Measurements from ENCODE around the gene SLC35F3. TPM values are rescaled to one million over a fixed set of nuclear protein-coding genes. Genes with fewer than 3 reads are reported as not detected.
"Not testable (repeated sequence)": the region's sequence is repeated elsewhere in the genome, so short reads cannot be mapped to it uniquely, and the experiment has no call there.

The SLC35F3 gene
- polyA plus RNA-seq, 4 donors = 0.07 to 0.46 TPM; not detected in 2

DNA sequence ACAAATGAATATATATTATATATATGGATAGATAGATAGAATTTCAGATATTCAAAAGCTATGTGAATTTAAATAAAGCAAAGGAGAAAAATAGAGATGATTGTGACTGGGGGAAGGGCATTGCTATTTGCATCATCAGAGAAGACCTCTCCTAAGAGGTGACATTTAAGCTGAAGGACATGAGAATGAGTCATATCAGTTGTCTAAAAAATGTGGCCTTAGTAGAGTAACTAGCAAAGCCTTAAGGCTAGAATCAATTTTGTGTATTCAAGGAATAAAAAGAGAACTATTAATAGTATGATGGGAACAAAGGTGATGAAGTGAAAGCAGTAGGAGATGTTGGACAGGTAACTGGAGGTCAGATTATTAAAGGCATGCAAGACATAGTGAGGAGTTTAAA is 34.8 kb upstream of the SLC35F3 start:
- FAIRE-seq = no peak
- Histone ChIP-seq H3K27ac (ENCODE audit: low read depth in 1 of 3, low read length in 2 of 3) (no peak overlapping the region), H3K4me1 (ENCODE audit: control insufficient read depth in 3 of 3, insufficient read depth in 2 of 3, low read depth in 1 of 3, low read length in 2 of 3) (no peaks in the 10 kb centered on the region), H3K27me3 (ENCODE audit: control insufficient read depth in 3 of 3, insufficient read depth in 3 of 3, low read length in 3 of 3) (no peaks in the 10 kb centered on the region), H3K36me3 (ENCODE audit: control insufficient read depth in 3 of 3, insufficient read depth in 2 of 3, low read depth in 1 of 3, low read length in 3 of 3) (no peaks in the 10 kb centered on the region), H3K4me3 (ENCODE audit: low read depth in 1 of 3, low read length in 3 of 3) (no peak overlapping the region), H3K9me3 (ENCODE audit: control insufficient read depth in 2 of 2, insufficient read depth in 1 of 2, low read depth in 1 of 2, low read length in 1 of 2) (peaks cover 0 to 10% of the 10 kb centered on the region in 2 donors)
- DNase-seq = no peak

DNA sequence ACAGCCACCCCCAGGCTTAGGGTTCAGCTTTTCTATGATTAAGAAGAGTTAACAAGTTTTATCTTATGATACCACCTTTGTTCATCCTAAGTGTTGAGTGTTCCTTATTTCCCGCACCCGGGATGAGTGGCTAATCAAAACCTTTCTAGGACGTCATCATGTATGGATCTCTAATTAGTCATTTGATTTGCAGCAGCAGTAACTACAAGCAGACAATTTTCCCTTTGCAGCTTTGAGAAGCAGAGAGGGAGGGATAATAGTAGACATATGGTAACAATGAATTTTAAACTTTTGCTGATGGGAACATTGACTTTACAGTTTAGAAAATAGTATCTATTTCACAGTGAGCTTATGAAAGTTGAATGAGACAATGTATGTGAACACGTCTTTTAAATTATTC is 30.8 kb upstream of the SLC35F3 start:
- Histone ChIP-seq H3K36me3 (ENCODE audit: control insufficient read depth in 3 of 3, insufficient read depth in 2 of 3, low read depth in 1 of 3, low read length in 3 of 3) (no peaks in the 10 kb centered on the region), H3K4me1 (ENCODE audit: control insufficient read depth in 3 of 3, insufficient read depth in 2 of 3, low read depth in 1 of 3, low read length in 2 of 3) (no peaks in the 10 kb centered on the region), H3K27me3 (ENCODE audit: control insufficient read depth in 3 of 3, insufficient read depth in 3 of 3, low read length in 3 of 3) (no peaks in the 10 kb centered on the region), H3K4me3 (ENCODE audit: low read depth in 1 of 3, low read length in 3 of 3) (no peak overlapping the region), H3K27ac (ENCODE audit: low read depth in 1 of 3, low read length in 2 of 3) (no peak overlapping the region), H3K9me3 (ENCODE audit: control insufficient read depth in 2 of 2, insufficient read depth in 1 of 2, low read depth in 1 of 2, low read length in 1 of 2) (no peaks in the 10 kb centered on the region)
- no peak for DNase-seq
- FAIRE-seq = no peak
- WGBS, 3 donors = 78 to 88% (median 87%) methylated on average over 4 of the region's 4 CpGs

DNA sequence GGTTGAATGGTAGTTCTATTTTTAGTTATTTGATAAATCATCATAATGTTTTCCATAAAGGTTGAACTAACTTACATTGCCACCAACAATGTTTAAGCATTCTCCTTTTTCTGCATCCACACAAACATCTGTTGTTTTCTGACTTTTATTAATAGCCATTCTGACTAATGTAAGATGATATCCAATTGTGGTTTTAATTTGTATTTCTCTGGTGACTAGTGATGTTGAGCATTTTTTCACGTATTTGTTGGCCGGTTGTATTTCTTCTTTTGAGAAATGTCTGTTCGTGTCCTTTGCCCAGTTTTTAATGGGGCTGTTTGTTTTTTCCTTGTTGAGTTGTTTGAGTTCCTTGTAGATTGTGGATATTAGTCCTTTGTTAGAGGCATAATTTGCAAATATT is 24.6 kb upstream of the SLC35F3 start:
- Histone ChIP-seq H3K27me3 (ENCODE audit: control insufficient read depth in 3 of 3, insufficient read depth in 3 of 3, low read length in 3 of 3) (peaks cover 0 to 3% (median 0%) of the 10 kb centered on the region in 3 donors), H3K36me3 (ENCODE audit: control insufficient read depth in 3 of 3, insufficient read depth in 2 of 3, low read depth in 1 of 3, low read length in 3 of 3) (no peaks in the 10 kb centered on the region), H3K27ac (ENCODE audit: low read depth in 1 of 3, low read length in 2 of 3) (no peak overlapping the region), H3K9me3 (ENCODE audit: control insufficient read depth in 2 of 2, insufficient read depth in 1 of 2, low read depth in 1 of 2, low read length in 1 of 2) (no peaks in the 10 kb centered on the region), H3K4me1 (ENCODE audit: control insufficient read depth in 3 of 3, insufficient read depth in 2 of 3, low read depth in 1 of 3, low read length in 2 of 3) (no peaks in the 10 kb centered on the region), H3K4me3 (ENCODE audit: low read depth in 1 of 3, low read length in 3 of 3) (no peak overlapping the region)
- 69 to 84% (median 78%) methylated on average over 3 of the region's 3 CpGs for WGBS, 3 donors
- no peak for DNase-seq
- FAIRE-seq = no peak

DNA sequence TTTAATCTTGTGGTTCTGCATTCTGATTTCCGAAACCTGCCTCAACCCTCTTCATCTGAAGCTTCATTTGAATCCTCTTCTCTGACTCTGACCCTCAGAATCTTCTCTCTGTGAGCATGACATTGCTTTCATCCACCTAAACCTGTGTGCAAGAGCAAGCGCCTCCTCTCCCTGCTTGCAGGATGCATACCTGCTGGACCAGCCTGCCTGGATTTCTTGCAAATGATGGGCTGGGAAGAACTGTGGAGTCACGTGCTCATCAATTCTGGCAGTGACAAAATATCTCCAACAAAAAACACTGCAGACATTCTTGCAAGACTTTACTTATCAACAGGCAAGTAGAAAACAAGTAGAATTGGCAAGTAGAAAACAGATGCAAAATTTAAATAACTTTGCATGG is 20.8 kb upstream of the SLC35F3 start:
- DNase-seq (no peak), FAIRE-seq (no peak)
- H3K4me3 ChIP-seq (ENCODE audit: low read depth in 1 of 3, low read length in 3 of 3) = no peak overlapping the region
- no peaks in the 10 kb centered on the region for H3K36me3 ChIP-seq (ENCODE audit: control insufficient read depth in 3 of 3, insufficient read depth in 2 of 3, low read depth in 1 of 3, low read length in 3 of 3)
- no peak overlapping the region for H3K27ac ChIP-seq (ENCODE audit: low read depth in 1 of 3, low read length in 2 of 3)
- H3K27me3 ChIP-seq (ENCODE audit: control insufficient read depth in 3 of 3, insufficient read depth in 3 of 3, low read length in 3 of 3) = peaks cover 0 to 3% (median 0%) of the 10 kb centered on the region in 3 donors
- H3K4me1 ChIP-seq (ENCODE audit: control insufficient read depth in 3 of 3, insufficient read depth in 2 of 3, low read depth in 1 of 3, low read length in 2 of 3) = no peaks in the 10 kb centered on the region
- no peaks in the 10 kb centered on the region for H3K9me3 ChIP-seq (ENCODE audit: control insufficient read depth in 2 of 2, insufficient read depth in 1 of 2, low read depth in 1 of 2, low read length in 1 of 2)
- WGBS, 3 donors = 45 to 52% (median 51%) methylated on average over 3 of the region's 3 CpGs

DNA sequence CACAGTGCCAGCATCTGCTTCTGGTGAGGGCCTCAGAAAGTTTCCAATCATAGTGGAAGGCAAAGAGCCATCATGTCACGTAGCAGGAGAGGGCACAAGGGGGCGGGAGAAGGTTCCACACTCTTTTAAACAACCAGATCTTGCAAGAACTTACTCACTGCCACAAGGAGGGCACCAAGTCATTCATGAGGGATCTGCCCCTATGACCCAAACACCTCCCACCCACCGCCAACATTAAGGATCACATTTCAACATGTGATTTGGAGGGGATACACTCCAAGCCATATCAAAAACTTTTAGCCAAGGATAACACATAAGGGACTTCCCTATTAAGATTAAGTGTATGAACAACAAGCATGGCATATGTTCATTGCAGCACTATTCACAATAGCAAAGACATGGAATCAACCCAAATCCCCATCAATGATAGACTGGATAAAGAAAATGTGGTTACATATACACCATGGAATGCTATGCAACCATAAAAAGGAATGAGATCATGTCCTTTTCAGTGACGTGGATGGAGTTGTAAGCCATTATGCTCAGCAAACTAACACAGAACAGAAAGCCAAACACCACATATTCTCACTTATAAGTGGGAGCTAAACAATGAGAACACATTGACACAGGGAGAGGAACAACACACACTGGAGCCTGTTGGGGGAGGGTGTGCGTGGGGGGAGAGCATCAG is 19.9 kb upstream of the SLC35F3 start:
- 56 to 76% (median 67%) methylated on average over 5 of the region's 5 CpGs for WGBS, 3 donors
- Histone ChIP-seq H3K27ac (ENCODE audit: low read depth in 1 of 3, low read length in 2 of 3) (no peak overlapping the region), H3K9me3 (ENCODE audit: control insufficient read depth in 2 of 2, insufficient read depth in 1 of 2, low read depth in 1 of 2, low read length in 1 of 2) (no peaks in the 10 kb centered on the region), H3K27me3 (ENCODE audit: control insufficient read depth in 3 of 3, insufficient read depth in 3 of 3, low read length in 3 of 3) (peaks cover 0 to 3% (median 0%) of the 10 kb centered on the region in 3 donors), H3K36me3 (ENCODE audit: control insufficient read depth in 3 of 3, insufficient read depth in 2 of 3, low read depth in 1 of 3, low read length in 3 of 3) (no peaks in the 10 kb centered on the region), H3K4me1 (ENCODE audit: control insufficient read depth in 3 of 3, insufficient read depth in 2 of 3, low read depth in 1 of 3, low read length in 2 of 3) (no peaks in the 10 kb centered on the region), H3K4me3 (ENCODE audit: low read depth in 1 of 3, low read length in 3 of 3) (no peak overlapping the region)
- DNase-seq = no peak
- FAIRE-seq = no peak

DNA sequence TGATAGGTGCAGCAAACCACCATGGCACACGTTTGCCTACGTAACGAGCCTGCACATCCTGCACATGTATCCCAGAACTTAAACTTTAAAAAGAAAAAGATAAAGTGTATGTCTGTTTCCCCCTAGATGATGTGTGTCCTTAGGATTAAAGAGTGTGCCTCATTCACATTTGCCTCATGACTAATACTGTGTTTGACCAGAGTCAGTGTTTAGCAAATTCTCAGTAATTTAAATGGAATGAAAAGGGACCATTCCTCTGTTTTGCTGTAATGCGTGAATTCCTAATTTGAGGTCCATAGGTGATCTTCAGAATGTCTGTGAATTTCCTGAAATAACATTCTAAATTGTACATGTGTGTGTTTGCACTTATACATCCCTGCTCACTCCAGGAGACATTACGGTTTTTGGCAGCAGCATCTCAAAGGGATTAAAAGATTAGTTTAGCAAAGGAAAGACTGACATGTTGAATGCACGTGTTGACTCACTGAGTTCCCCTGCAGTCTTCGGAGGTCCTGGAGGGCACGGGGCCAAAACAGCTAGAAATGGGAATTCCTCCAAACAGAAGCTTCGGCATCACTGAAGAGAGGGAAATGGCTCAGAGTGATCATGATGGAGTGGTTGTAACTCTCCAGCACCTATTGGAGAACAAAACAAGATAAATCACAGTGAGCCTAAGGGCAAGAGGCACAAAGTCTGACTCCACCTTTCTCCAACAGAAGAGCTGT is 19.1 kb upstream of the SLC35F3 start:
- no peak for DNase-seq
- Histone ChIP-seq H3K4me1 (ENCODE audit: control insufficient read depth in 3 of 3, insufficient read depth in 2 of 3, low read depth in 1 of 3, low read length in 2 of 3) (no peaks in the 10 kb centered on the region), H3K27me3 (ENCODE audit: control insufficient read depth in 3 of 3, insufficient read depth in 3 of 3, low read length in 3 of 3) (peaks cover 0 to 3% (median 0%) of the 10 kb centered on the region in 3 donors), H3K27ac (ENCODE audit: low read depth in 1 of 3, low read length in 2 of 3) (no peak overlapping the region), H3K9me3 (ENCODE audit: control insufficient read depth in 2 of 2, insufficient read depth in 1 of 2, low read depth in 1 of 2, low read length in 1 of 2) (peaks cover 0 to 5% of the 10 kb centered on the region in 2 donors), H3K36me3 (ENCODE audit: control insufficient read depth in 3 of 3, insufficient read depth in 2 of 3, low read depth in 1 of 3, low read length in 3 of 3) (no peaks in the 10 kb centered on the region), H3K4me3 (ENCODE audit: low read depth in 1 of 3, low read length in 3 of 3) (no peak overlapping the region)
- no peak for FAIRE-seq
- WGBS, 3 donors = 57 to 60% (median 59%) methylated on average over 9 of the region's 9 CpGs

DNA sequence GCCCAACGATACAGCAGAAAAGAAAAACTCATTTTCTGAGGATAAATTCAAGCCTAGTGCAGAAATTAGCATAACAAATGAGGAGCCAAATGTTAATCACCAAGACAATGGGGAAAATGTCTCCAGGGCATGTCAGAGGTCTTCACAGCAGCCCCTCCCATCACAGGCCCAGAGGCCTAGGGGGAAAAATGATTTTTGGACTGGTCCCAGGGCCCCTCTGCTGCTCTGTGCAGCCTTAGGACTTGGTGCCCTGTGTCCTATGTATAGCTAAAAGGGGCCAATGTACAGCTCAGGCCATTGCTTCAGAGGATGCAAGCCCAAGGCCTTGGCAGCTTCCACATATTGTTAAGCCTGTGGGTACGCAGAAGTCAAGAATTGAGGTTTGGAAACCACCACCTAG is 13.3 kb upstream of the SLC35F3 start:
- not testable (repeated sequence) for H3K4me3 ChIP-seq (ENCODE audit: low read depth in 1 of 3, low read length in 3 of 3); FAIRE-seq; H3K27ac ChIP-seq (ENCODE audit: low read depth in 1 of 3, low read length in 2 of 3); DNase-seq; H3K27me3 ChIP-seq (ENCODE audit: control insufficient read depth in 3 of 3, insufficient read depth in 3 of 3, low read length in 3 of 3); H3K36me3 ChIP-seq (ENCODE audit: control insufficient read depth in 3 of 3, insufficient read depth in 2 of 3, low read depth in 1 of 3, low read length in 3 of 3); H3K4me1 ChIP-seq (ENCODE audit: control insufficient read depth in 3 of 3, insufficient read depth in 2 of 3, low read depth in 1 of 3, low read length in 2 of 3)
- 75 to 86% (median 76%) methylated on average over 2 of the region's 2 CpGs for WGBS, 3 donors
- peaks cover 0 to 15% of the 10 kb centered on the region in 2 donors for H3K9me3 ChIP-seq (ENCODE audit: control insufficient read depth in 2 of 2, insufficient read depth in 1 of 2, low read depth in 1 of 2, low read length in 1 of 2)

DNA sequence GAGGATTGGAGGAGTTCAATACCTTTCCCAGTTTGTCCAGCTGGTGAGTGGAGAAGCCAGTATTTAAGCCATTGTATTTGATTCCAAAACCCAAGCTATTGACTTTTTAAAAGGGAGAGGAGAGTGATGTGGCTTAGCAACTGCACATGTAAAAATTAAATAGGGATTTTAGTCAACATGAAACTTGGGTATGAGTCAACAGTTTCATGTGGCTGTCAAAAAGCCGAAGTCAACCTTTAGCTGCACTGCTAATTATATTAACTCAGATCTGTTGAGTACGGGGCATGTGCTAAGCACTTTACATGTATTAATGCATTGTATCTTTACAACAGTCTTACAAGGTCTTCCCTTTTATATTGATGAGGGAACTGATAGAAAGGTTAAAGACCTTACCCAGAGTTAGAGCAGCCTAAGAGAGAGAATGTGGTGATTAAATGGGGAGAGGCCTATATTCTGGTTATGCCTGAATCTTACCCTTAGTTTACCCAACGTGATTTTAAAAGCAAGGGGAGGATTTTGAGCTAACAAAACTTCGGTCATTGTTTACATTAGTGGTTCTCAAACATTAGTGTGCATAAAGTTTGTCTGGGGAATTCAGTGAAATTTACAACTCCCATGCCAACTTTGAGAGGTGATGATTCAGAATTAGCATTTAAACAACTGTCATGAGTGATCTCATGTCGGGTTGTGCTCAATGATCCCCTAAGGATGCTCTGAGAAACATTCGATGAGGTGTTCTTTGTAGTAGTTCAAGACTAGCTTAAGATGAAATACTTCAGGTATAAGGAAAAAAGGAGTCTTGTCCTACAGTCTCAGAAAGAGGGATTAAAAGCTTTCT is 6.9 kb upstream of the SLC35F3 start:
- Histone ChIP-seq H3K4me1 (ENCODE audit: control insufficient read depth in 3 of 3, insufficient read depth in 2 of 3, low read depth in 1 of 3, low read length in 2 of 3) (no peaks in the 10 kb centered on the region), H3K4me3 (ENCODE audit: low read depth in 1 of 3, low read length in 3 of 3) (no peak overlapping the region), H3K9me3 (ENCODE audit: control insufficient read depth in 2 of 2, insufficient read depth in 1 of 2, low read depth in 1 of 2, low read length in 1 of 2) (no peaks in the 10 kb centered on the region), H3K36me3 (ENCODE audit: control insufficient read depth in 3 of 3, insufficient read depth in 2 of 3, low read depth in 1 of 3, low read length in 3 of 3) (no peaks in the 10 kb centered on the region), H3K27ac (ENCODE audit: low read depth in 1 of 3, low read length in 2 of 3) (no peak overlapping the region), H3K27me3 (ENCODE audit: control insufficient read depth in 3 of 3, insufficient read depth in 3 of 3, low read length in 3 of 3) (peaks cover 0 to 3% (median 0%) of the 10 kb centered on the region in 3 donors)
- DNase-seq (no peak), FAIRE-seq (no peak)
- 53 to 62% (median 62%) methylated on average over 6 of the region's 6 CpGs for WGBS, 3 donors
